Skeletal muscle satellite cell (primary cell): Measurements from ENCODE around the gene ADAMTSL2.

Experiments
- H3K27me3 ChIP-seq: 2 replicates; pipeline ENCODE4 v1.7.0; 2013; ENCODE audit warnings: low read length; ENCODE audit not compliant: control insufficient read depth, insufficient read depth
- H3K36me3 ChIP-seq: 2 replicates; pipeline ENCODE4 v1.7.0; 2013; ENCODE audit warnings: mild to moderate bottlenecking, control low read depth, low read length; ENCODE audit not compliant: insufficient read depth
- H3K4me1 ChIP-seq: 2 replicates; pipeline ENCODE4 v1.7.0; 2013; ENCODE audit warnings: low read length; ENCODE audit not compliant: control insufficient read depth, insufficient read depth
- H3K4me2 ChIP-seq: 2 replicates; pipeline ENCODE4 v1.7.0; 2013; ENCODE audit warnings: mild to moderate bottlenecking, low read length
- H3K4me3 ChIP-seq: 2 replicates; pipeline ENCODE4 v1.7.0; 2013; ENCODE audit warnings: low read length
- H3K9ac ChIP-seq: 2 replicates; pipeline ENCODE4 v1.7.0; 2013; ENCODE audit warnings: mild to moderate bottlenecking, low read depth, low read length, moderate library complexity
- H3K9me3 ChIP-seq: replicated peaks from 2 replicates; pipeline ENCODE4 v1.7.0; 2013; ENCODE audit warnings: mild to moderate bottlenecking, control low read depth, low read length

ADAMTSL2 gene

DNA sequence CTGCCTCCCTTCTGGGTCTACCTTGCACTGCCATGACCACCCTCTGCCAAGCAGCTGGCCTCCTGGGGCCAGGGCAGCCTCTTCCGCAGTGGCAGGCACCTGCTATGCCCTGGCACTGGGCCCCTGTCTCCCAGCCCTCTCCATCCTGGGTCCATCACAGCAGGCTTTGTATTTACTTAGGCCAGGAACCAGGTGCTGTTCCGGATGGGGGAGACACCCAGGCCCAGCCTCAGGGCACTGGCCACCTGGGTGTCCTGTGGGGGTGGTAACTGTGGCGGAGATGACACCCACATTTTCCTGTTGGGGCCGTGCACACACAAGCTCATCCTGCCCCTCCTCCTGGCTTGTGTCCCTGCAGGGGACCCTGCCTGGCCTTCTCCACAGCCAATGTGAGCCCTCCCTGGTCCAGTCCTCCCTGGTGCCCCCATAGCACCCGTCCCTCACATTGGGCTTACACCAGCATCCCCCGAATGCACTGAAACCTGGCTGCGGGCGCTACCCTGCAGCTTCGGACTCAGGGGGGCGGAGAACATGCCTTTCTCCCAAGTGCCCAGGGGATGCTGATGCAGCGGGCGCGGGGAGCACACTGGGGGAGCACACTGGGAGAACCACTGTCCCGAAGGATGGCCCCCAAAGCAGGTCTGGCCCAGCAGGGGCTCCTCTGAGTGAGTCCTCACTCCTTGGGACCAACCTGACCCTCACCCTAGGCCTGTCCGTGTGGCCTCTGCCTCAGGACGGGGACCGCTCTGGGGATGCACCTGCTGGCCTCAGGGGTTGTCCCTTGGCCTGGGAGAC, 56.8 kb downstream of the ADAMTSL2 start:
- H3K4me2 ChIP-seq = no peak overlapping the region
- no peaks in the 10 kb centered on the region for H3K4me1 ChIP-seq
- H3K4me3 ChIP-seq = no peak overlapping the region
- H3K9me3 ChIP-seq = no peaks in the 10 kb centered on the region
- no peak overlapping the region for H3K9ac ChIP-seq
- no peaks in the 10 kb centered on the region for H3K36me3 ChIP-seq
- peaks cover 30% of the 10 kb centered on the region for H3K27me3 ChIP-seq

DNA sequence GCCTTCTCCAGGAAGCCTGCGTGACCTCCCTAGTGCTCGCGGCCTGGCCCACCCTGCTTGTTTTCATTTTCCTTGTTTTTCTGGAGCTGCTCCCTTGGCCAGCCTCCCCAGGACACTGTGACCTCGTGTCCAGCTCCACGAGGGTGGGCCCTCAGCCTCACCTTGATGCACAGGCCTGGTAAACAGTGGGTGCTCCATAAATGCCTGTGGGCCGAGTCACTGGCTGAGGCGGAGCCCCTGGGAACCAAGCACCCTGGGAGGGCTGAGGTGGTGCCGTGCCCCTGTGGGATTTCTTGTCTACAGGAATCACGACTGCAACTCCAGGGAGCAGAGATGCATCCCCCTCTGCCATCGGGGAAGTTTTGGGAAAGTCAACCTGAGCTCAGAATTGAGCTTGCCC, 57.5 kb downstream of the ADAMTSL2 start:
- H3K9me3 ChIP-seq = no peaks in the 10 kb centered on the region
- no peaks in the 10 kb centered on the region for H3K4me1 ChIP-seq
- no peaks in the 10 kb centered on the region for H3K36me3 ChIP-seq
- no peak overlapping the region for H3K9ac ChIP-seq
- no peak overlapping the region for H3K4me2 ChIP-seq
- peaks cover 23% of the 10 kb centered on the region for H3K27me3 ChIP-seq
- H3K4me3 ChIP-seq = no peak overlapping the region

DNA sequence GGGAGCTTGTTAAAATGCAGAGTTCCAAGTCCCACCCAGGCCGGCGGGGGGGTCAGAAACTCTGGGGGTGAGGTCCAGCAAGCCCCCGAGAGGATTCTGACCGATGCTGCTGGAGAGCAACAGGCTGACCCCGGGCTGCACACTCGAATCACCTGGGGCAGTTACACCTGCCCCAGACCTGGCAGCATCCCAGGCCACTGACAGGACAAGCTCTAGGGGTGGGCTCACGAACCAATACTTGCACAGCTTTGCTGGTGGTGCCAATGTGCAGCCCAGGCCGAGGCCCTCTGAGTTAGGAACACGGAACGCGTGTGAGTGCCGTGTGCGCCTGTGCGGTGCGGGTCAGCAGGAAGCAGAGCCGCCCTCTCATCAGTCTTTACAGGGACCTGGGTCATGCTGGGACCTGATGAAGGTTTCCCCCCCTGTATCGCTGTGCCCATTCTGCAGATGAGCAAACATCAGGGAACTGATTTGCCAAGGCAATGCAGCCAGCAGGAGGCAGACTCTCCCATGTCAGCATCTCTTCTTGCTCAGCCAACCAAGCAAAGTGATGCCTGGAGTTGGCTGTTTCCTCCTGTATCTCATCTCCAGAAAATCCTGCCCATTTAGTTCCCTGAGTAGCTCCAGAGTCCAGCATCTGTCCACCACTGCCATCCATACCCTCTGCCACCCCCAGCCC, 58.4 kb downstream of the ADAMTSL2 start:
- Histone ChIP-seq H3K9ac (no peak overlapping the region), H3K4me1 (no peaks in the 10 kb centered on the region), H3K4me2 (no peak overlapping the region), H3K27me3 (peaks cover 20% of the 10 kb centered on the region), H3K9me3 (peaks cover 8% of the 10 kb centered on the region), H3K36me3 (no peaks in the 10 kb centered on the region), H3K4me3 (no peak overlapping the region)

DNA sequence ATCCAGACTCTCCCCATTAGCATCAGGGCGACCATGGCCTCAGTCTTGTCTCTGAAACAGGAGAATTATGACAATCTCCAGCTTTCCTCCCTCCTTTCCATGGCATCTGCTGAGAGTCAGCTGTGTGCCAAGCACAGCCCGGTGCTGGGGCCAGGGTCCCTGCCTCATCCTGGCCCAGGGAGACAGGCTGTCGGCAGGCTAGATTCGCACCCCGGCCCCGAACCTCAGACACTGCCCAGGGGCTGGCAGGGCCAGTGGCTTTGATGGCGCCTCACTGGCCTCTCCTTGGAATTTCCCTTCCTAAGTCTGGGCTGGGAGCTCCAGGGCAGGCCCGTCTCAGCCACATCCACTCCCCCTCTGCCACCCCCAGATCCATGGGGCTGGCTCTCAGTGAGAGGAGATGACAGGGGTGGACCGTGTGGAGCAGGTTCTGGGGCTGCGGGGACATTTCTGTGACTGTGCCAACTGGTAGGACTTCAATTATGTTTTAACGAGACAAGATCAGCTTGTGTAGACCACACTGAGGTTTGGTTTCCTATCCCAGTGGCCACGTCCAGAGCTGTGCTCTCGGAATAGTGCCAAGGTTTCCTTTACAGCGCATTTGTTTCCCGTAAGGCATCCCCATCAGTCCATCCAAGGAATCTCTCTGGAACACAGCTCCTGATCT, 59.2 kb downstream of the ADAMTSL2 start:
- Histone ChIP-seq H3K4me1 (no peaks in the 10 kb centered on the region), H3K4me3 (no peak overlapping the region), H3K9ac (no peak overlapping the region), H3K36me3 (no peaks in the 10 kb centered on the region), H3K27me3 (peaks cover 20% of the 10 kb centered on the region), H3K9me3 (peaks cover 10% of the 10 kb centered on the region), H3K4me2 (no peak overlapping the region)

DNA sequence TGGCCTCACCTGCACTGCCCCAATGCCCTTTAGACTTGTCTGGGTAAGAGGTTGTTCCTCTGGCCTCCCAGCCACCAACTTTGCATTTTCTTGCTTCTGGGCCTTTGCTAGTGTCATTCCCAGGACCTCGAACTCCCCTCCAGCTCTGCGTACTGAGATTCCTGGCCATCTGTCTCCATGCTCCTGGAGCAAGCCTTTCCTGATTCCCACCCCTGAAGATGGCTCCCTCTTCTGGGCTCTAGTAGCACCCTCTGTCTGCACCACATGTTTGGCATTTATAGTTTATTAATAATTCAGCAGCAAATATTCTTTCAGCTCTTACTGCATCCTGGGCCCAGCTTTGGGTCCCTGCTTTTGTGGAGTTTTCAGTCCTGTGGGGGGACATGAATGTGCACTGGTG, 59.8 kb downstream of the ADAMTSL2 start:
- H3K27me3 ChIP-seq = peaks cover 20% of the 10 kb centered on the region

DNA sequence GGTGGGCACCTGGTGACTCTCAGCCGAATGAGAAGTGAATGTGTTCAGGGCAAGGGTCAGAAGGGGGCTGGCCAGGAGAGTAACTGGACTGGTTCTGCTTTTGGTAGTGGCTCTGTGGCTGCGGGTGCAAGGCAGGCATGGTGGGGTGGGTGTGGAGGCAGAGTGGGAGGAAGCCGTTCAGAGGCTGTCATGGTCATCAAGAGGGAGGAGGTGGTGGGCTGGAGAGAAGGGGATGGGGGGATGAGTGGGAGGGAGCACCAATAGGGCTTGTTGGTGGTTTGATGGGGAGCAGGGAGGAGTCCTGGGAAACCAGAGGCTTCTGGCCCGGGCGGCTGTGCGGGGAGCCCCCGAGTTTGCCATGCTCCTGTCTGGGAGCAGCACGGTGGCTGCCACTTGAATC, 61.4 kb downstream of the ADAMTSL2 start:
- Histone ChIP-seq H3K9ac (no peak overlapping the region), H3K4me2 (no peak overlapping the region), H3K9me3 (peaks cover 17% of the 10 kb centered on the region), H3K27me3 (peaks cover 16% of the 10 kb centered on the region), H3K4me3 (no peak overlapping the region), H3K36me3 (no peaks in the 10 kb centered on the region), H3K4me1 (no peaks in the 10 kb centered on the region)

More for the DNA sequence above, 59.8 kb downstream of the ADAMTSL2 start:
- Histone ChIP-seq H3K36me3 (no peaks in the 10 kb centered on the region), H3K9ac (no peak overlapping the region), H3K9me3 (peaks cover 11% of the 10 kb centered on the region), H3K4me3 (no peak overlapping the region), H3K4me2 (no peak overlapping the region), H3K4me1 (no peaks in the 10 kb centered on the region)

- Histone ChIP-seq H3K4me2 (no peak overlapping the region), H3K27me3 (peaks cover 18% of the 10 kb centered on the region), H3K4me3 (no peak overlapping the region), H3K4me1 (no peaks in the 10 kb centered on the region), H3K36me3 (no peaks in the 10 kb centered on the region), H3K9ac (no peak overlapping the region), H3K9me3 (peaks cover 17% of the 10 kb centered on the region)
Observed at GRCh38 chr9:133597316-133597957, 62.9 kb downstream of the ADAMTSL2 start.

DNA sequence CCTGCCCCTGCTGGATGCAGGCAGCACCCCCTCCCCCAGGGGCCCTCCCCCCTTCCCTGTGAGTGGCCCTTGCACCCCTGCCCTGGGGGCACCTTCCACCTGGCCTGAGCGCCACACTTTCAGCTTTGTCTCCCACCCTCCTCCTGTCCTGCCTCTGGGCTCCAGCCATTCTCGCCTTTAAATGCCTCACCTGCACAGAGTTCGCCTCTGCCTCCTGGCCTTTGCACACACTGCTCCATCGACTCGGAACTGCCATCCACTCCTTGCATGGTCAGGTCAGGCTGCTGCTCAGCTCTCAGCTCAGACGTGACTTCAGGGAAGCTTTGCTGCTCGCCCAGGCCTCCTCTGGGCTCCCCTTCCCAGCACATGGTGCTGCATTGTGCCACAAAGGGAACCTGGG, 64.5 kb downstream of the ADAMTSL2 start:
- peaks cover 17% of the 10 kb centered on the region for H3K9me3 ChIP-seq
- no peak overlapping the region for H3K4me2 ChIP-seq
- no peak overlapping the region for H3K9ac ChIP-seq
- no peak overlapping the region for H3K4me3 ChIP-seq
- H3K36me3 ChIP-seq = no peaks in the 10 kb centered on the region
- no peaks in the 10 kb centered on the region for H3K4me1 ChIP-seq
- H3K27me3 ChIP-seq = peaks cover 26% of the 10 kb centered on the region

DNA sequence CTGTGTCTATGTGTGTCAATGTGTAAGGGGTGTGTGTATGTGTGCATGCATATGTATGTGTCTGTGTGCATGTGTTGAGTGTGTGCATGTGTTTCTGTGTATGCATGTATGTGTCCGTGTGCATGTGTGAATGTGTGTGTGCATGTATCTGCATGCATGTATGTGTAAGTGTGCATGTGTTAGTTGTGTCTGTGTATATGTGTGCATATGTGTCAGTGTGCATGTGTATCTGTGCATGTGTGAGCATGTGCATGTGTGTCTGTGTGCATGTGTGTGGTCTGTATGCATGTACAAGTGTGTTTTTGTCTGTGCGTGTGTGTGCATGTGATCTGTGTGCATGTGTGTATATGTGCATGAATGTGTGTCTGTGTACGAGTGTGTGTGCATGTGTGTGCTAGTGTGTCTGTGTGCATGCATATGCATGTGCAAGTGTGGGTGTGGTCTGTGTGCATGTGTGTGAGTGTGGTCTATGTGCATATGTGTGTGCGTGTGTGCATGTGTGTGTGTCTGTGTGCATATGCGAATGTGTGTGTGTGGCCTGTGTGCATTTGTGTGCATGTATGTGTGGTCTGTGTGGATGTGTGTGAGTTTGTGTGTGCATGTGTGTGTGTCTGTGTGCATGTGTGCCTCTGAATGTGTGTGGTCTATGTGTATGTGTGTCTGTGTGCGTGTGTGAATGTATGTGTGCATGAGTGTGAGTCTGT, 65.1 kb downstream of the ADAMTSL2 start:
- Histone ChIP-seq H3K4me1 (no peaks in the 10 kb centered on the region), H3K36me3 (no peaks in the 10 kb centered on the region), H3K27me3 (peaks cover 26% of the 10 kb centered on the region), H3K9ac (no peak overlapping the region), H3K4me2 (no peak overlapping the region), H3K9me3 (peaks cover 17% of the 10 kb centered on the region), H3K4me3 (no peak overlapping the region)

DNA sequence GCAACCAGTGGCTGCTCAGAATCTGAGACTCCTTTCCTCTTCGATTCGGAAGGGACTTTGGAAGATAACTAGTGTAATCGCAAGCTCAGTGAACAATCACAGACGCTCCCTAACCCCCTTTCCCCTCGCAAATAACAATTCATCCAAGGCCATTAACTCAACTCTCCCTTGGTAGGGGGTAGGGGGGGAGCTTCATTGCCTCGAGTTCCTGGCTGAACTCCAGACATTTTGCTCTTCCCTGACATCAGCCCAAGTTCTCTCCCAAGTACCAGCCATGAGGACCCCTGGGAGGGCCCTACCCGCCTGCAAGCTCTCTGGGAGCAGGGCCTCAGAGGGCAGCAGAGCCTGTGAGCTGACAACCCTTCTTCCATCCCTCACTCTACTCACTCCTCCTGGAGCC, 66.2 kb downstream of the ADAMTSL2 start:
- H3K4me1 ChIP-seq = no peaks in the 10 kb centered on the region
- peaks cover 17% of the 10 kb centered on the region for H3K9me3 ChIP-seq
- H3K36me3 ChIP-seq = no peaks in the 10 kb centered on the region
- H3K4me2 ChIP-seq = no peak overlapping the region
- no peak overlapping the region for H3K4me3 ChIP-seq
- H3K9ac ChIP-seq = no peak overlapping the region
- H3K27me3 ChIP-seq = peaks cover 37% of the 10 kb centered on the region

- Histone ChIP-seq H3K4me3 (no peak overlapping the region), H3K27me3 (peaks cover 47% of the 10 kb centered on the region), H3K9me3 (peaks cover 17% of the 10 kb centered on the region), H3K9ac (no peak overlapping the region), H3K36me3 (no peaks in the 10 kb centered on the region), H3K4me2 (no peak overlapping the region), H3K4me1 (no peaks in the 10 kb centered on the region)
Observed at GRCh38 chr9:133601746-133602145, 67.2 kb downstream of the ADAMTSL2 start.
